Sciatic nerve (tissue), 2 donors: Measurements from ENCODE around the gene RFWD3. TPM values are rescaled to one million over a fixed set of nuclear protein-coding genes. Genes with fewer than 3 reads are reported as not detected.
"Not testable (repeated sequence)": the region's sequence is repeated elsewhere in the genome, so short reads cannot be mapped to it uniquely, and the experiment has no call there.

Experiments used
- ATAC-seq: fragments of 200-7000 bp; cut with Tn5 transposase; one replicate; pipeline ENCODE4 v1.9.1; 2020; ENCODE audit warnings: mild to moderate bottlenecking, moderate library complexity
- DNase-seq: peaks from one replicate; pipeline ENCODE4 v3.0.0-alpha.2; 2020; ENCODE audit warnings: low spot score
- intact Hi-C: fragments of 100-400 bp; cut with DNase I; formaldehyde crosslinking; loops from one replicate; pipeline ENCODE4 v1.14.2; 2022
- total RNA-seq: library from RNA; stranded (reverse); fragmentation: NEBNext Ultra II Directional; extraction: Animal tissue kit (Norgen Biotek cat#: 25700); gene quantifications from one replicate; pipeline ENCODE4 v1.2.1, GENCODE V29; 2021
- donor health status: DM: no; HTN: no; CAD: no.
- donor health status: DM: no; HTN: no; CAD: no.

Gene RFWD3
- total RNA-seq, 1 donor from 2014 or later = 18.4 TPM

GRCh38 chr16:74668877-74669276 lies 2.2 kb upstream of the RFWD3 start:
- intact Hi-C loops, DNase-seq, ATAC-seq: not testable (repeated sequence)

GRCh38 chr16:74667255-74667700 lies 601 bp upstream of the RFWD3 start:
- peak; percentile 22 for ATAC-seq
- DNase-seq = peak; percentile 65
- intact Hi-C loops = no loop called here

GRCh38 chr16:74666010-74666421 lies 661 bp downstream of the RFWD3 start:
- intact Hi-C loops = no loop called here
- DNase-seq = no peak

GRCh38 chr16:74661064-74661463 lies 5.6 kb downstream of the RFWD3 start:
- intact Hi-C loops = no loop called here
- ATAC-seq (no peak), DNase-seq (no peak)

More at GRCh38 chr16:74666010-74666421, 661 bp downstream of the RFWD3 start:
- no peak for ATAC-seq

GRCh38 chr16:74660383-74660782 lies 6.3 kb downstream of the RFWD3 start:
- ATAC-seq = no peak
- intact Hi-C loops = no loop called here
- no peak for DNase-seq

GRCh38 chr16:74659041-74659440 lies 7.6 kb downstream of the RFWD3 start:
- ATAC-seq (no peak), DNase-seq (no peak)
- intact Hi-C loops = no loop called here

GRCh38 chr16:74657870-74658642 lies 8.6 kb downstream of the RFWD3 start:
- ATAC-seq (no peak), DNase-seq (no peak)
- intact Hi-C loops = no loop called here

- intact Hi-C loops = no loop called here
- no peak for ATAC-seq
- no peak for DNase-seq
Measured at GRCh38 chr16:74654536-74655050, 12.1 kb downstream of the RFWD3 start.

- intact Hi-C loops, ATAC-seq, DNase-seq: not testable (repeated sequence)
Measured at GRCh38 chr16:74652883-74653282, 13.8 kb downstream of the RFWD3 start.

GRCh38 chr16:74652249-74652648 lies 14.4 kb downstream of the RFWD3 start:
- intact Hi-C loops = no loop called here
- ATAC-seq = no peak

GRCh38 chr16:74651841-74652240 lies 14.8 kb downstream of the RFWD3 start:
- intact Hi-C loops = no loop called here

More at GRCh38 chr16:74652249-74652648, 14.4 kb downstream of the RFWD3 start:
- DNase-seq = no peak

GRCh38 chr16:74650966-74651567 lies 15.6 kb downstream of the RFWD3 start:
- DNase-seq (no peak), ATAC-seq (no peak)
- intact Hi-C loops = no loop called here

More at GRCh38 chr16:74651841-74652240, 14.8 kb downstream of the RFWD3 start:
- ATAC-seq (no peak), DNase-seq (no peak)

- intact Hi-C loops = no loop called here
- no peak for ATAC-seq
Measured at GRCh38 chr16:74649839-74650504, 16.7 kb downstream of the RFWD3 start.

GRCh38 chr16:74641969-74642368 lies 24.7 kb downstream of the RFWD3 start:
- no peak for DNase-seq
- ATAC-seq = no peak
- intact Hi-C loops = no loop called here

More at GRCh38 chr16:74649839-74650504, 16.7 kb downstream of the RFWD3 start:
- DNase-seq = no peak

- ATAC-seq (no peak), DNase-seq (no peak)
- intact Hi-C loops = no loop called here
Measured at GRCh38 chr16:74637742-74638453, 28.8 kb downstream of the RFWD3 start.

- DNase-seq = no peak
- intact Hi-C loops = no loop called here
- ATAC-seq = no peak
Measured at GRCh38 chr16:74635303-74635702, 31.4 kb downstream of the RFWD3 start.

- intact Hi-C loops = no loop called here
- DNase-seq (no peak), ATAC-seq (no peak)
Measured at GRCh38 chr16:74633686-74634085, 33.0 kb downstream of the RFWD3 start.

- DNase-seq = no peak
- peak; percentile 53 for ATAC-seq
- intact Hi-C loops = no loop called here
Measured at GRCh38 chr16:74627506-74628220, 39.0 kb downstream of the RFWD3 start.
